HEK293 (cell line): Measurements from ENCODE around the gene APOBEC3A.

ENCODE experiments used
- CTCF ChIA-PET: fragments of 350-600 bp; formaldehyde crosslinking; extraction: SDS; loops from one replicate; lab custom pipeline; 2021; ENCODE audit warnings: antibody characterized with exemption; lab: Yijun Ruan, JAX
- POLR2A ChIA-PET: fragments of 300-600 bp; formaldehyde crosslinking; extraction: SDS; loops from one replicate; lab custom pipeline; 2020; ENCODE audit warnings: antibody characterized with exemption, inconsistent platforms; lab: Yijun Ruan, JAX
- H3K27ac ChIP-seq: fragments of 200-500 bp; sonication (Bioruptor generic); 2 replicates; pipeline ENCODE4 v1.5.1; 2014; ENCODE audit warnings: low read depth, low read length, control low read depth, inconsistent platforms; ENCODE audit errors: extremely low read depth
- H3K36me3 ChIP-seq, 2 experiments: fragments of 200-500 bp in 1 of 2; sonication (Bioruptor generic) in 1 of 2; 1 replicate in 1 of 2; 2 replicates in 1 of 2; pipeline ENCODE4 v1.5.1; 2014 to 2017; ENCODE audit warnings: inconsistent platforms in 2 of 2, low read length in 2 of 2; ENCODE audit not compliant: control insufficient read depth in 2 of 2, insufficient read depth in 1 of 2
- H3K4me1 ChIP-seq: fragments of 200-500 bp; sonication (Bioruptor generic); 2 replicates; pipeline ENCODE4 v1.5.1; 2014; ENCODE audit warnings: mild to moderate bottlenecking, low read length, inconsistent platforms; ENCODE audit not compliant: control insufficient read depth, insufficient read depth
- H3K4me3 ChIP-seq: 2 replicates; pipeline ENCODE4 v1.5.1; 2011; ENCODE audit warnings: low read depth, mild to moderate bottlenecking, control low read depth, low read length, moderate library complexity
- H3K9me3 ChIP-seq: fragments of 200-500 bp; sonication (Bioruptor generic); 2 replicates; pipeline ENCODE4 v1.5.1; 2014; ENCODE audit warnings: low read depth, low read length, inconsistent platforms; ENCODE audit not compliant: control insufficient read depth, insufficient read depth
- BCL11B ChIP-seq: fragments of 450-650 bp; formaldehyde crosslinking; IDR thresholded peaks from 2 replicates; pipeline ENCODE4 v1.5.1; 2016; ENCODE audit warnings: low read depth, missing biosample characterization, missing genetic modification characterization
- CTCF ChIP-seq: fragments of 450-650 bp; formaldehyde crosslinking; IDR thresholded peaks from 2 replicates; pipeline ENCODE4 v1.5.1; 2016; ENCODE audit warnings: missing biosample characterization, missing genetic modification characterization
- GFI1B ChIP-seq: fragments of 450-650 bp; formaldehyde crosslinking; IDR thresholded peaks from 2 replicates; pipeline ENCODE4 v1.5.1; 2016; ENCODE audit warnings: missing biosample characterization, missing genetic modification characterization
- MEIS1 ChIP-seq: sonication (generic); formaldehyde crosslinking; IDR thresholded peaks from 2 replicates; pipeline ENCODE4 v1.8.1; 2022; ENCODE audit warnings: missing genetic modification reagents, mild to moderate bottlenecking, borderline replicate concordance
- REPIN1 ChIP-seq: fragments of 450-650 bp; formaldehyde crosslinking; IDR thresholded peaks from 2 replicates; pipeline ENCODE4 v1.5.1; 2017; ENCODE audit warnings: missing biosample characterization, missing genetic modification characterization, low read depth
- ZBTB20 ChIP-seq: fragments of 450-650 bp; formaldehyde crosslinking; IDR thresholded peaks from 2 replicates; pipeline ENCODE4 v1.5.1; 2016; ENCODE audit warnings: missing biosample characterization, missing genetic modification characterization
- ZBTB6 ChIP-seq: fragments of 450-650 bp; formaldehyde crosslinking; IDR thresholded peaks from 2 replicates; pipeline ENCODE4 v1.5.1; 2017; ENCODE audit warnings: missing biosample characterization, missing genetic modification characterization
- ZEB2 ChIP-seq: fragments of 450-650 bp; formaldehyde crosslinking; IDR thresholded peaks from 2 replicates; pipeline ENCODE4 v1.5.1; 2016; ENCODE audit warnings: missing biosample characterization, missing genetic modification characterization
- ZFP41 ChIP-seq: fragments of 450-650 bp; formaldehyde crosslinking; IDR thresholded peaks from 2 replicates; pipeline ENCODE4 v1.5.1; 2016; ENCODE audit warnings: missing biosample characterization, missing genetic modification characterization, borderline replicate concordance
- ZNF132 ChIP-seq: fragments of 450-650 bp; formaldehyde crosslinking; IDR thresholded peaks from 2 replicates; pipeline ENCODE4 v1.5.1; 2017; ENCODE audit warnings: missing biosample characterization, missing genetic modification characterization, borderline replicate concordance
- ZNF184 ChIP-seq: fragments of 450-650 bp; IDR thresholded peaks from 2 replicates; pipeline ENCODE4 v1.5.1; 2018; ENCODE audit warnings: missing biosample characterization, mild to moderate bottlenecking, missing genetic modification characterization
- ZNF202 ChIP-seq: fragments of 450-650 bp; formaldehyde crosslinking; IDR thresholded peaks from 2 replicates; pipeline ENCODE4 v1.5.1; 2016; ENCODE audit warnings: missing biosample characterization, missing genetic modification characterization, borderline replicate concordance
- ZNF211 ChIP-seq: fragments of 450-650 bp; formaldehyde crosslinking; IDR thresholded peaks from 2 replicates; pipeline ENCODE4 v1.5.1; 2016; ENCODE audit warnings: low read depth, missing biosample characterization, missing genetic modification characterization
- ZNF223 ChIP-seq: fragments of 450-650 bp; formaldehyde crosslinking; IDR thresholded peaks from 2 replicates; pipeline ENCODE4 v1.5.1; 2016; ENCODE audit warnings: missing biosample characterization, missing genetic modification characterization
- ZNF362 ChIP-seq: fragments of 450-650 bp; formaldehyde crosslinking; IDR thresholded peaks from 2 replicates; pipeline ENCODE4 v1.5.1; 2016; ENCODE audit warnings: missing biosample characterization, missing genetic modification characterization
- ZNF398 ChIP-seq: fragments of 450-650 bp; formaldehyde crosslinking; IDR thresholded peaks from 2 replicates; pipeline ENCODE4 v1.5.1; 2017; ENCODE audit warnings: missing biosample characterization, missing genetic modification characterization
- ZNF510 ChIP-seq: fragments of 450-650 bp; formaldehyde crosslinking; IDR thresholded peaks from 2 replicates; pipeline ENCODE4 v1.5.1; 2018; ENCODE audit warnings: mild to moderate bottlenecking, missing genetic modification characterization, missing biosample characterization; ENCODE audit not compliant: insufficient replicate concordance
- ZNF518A ChIP-seq: fragments of 450-650 bp; formaldehyde crosslinking; conservative IDR thresholded peaks from 2 replicates; pipeline ENCODE4 v1.5.1; 2016; ENCODE audit warnings: low read depth, missing biosample characterization, missing genetic modification characterization
- ZNF529 ChIP-seq: fragments of 450-650 bp; formaldehyde crosslinking; IDR thresholded peaks from 2 replicates; pipeline ENCODE4 v1.5.1; 2017; ENCODE audit warnings: missing genetic modification characterization, missing biosample characterization; ENCODE audit not compliant: insufficient replicate concordance
- ZNF549 ChIP-seq: fragments of 450-650 bp; IDR thresholded peaks from 2 replicates; pipeline ENCODE4 v1.5.1; 2018; ENCODE audit warnings: missing biosample characterization, missing genetic modification characterization, mild to moderate bottlenecking, inconsistent platforms, moderate library complexity
- ZNF629 ChIP-seq: fragments of 450-650 bp; formaldehyde crosslinking; IDR thresholded peaks from 2 replicates; pipeline ENCODE4 v1.5.1; 2017; ENCODE audit warnings: missing biosample characterization, missing genetic modification characterization
- ZNF654 ChIP-seq: fragments of 450-650 bp; formaldehyde crosslinking; IDR thresholded peaks from 2 replicates; pipeline ENCODE4 v1.5.1; 2016; ENCODE audit warnings: low read depth, missing biosample characterization, missing genetic modification characterization
- ZSCAN5A ChIP-seq: fragments of 450-650 bp; formaldehyde crosslinking; IDR thresholded peaks from 2 replicates; pipeline ENCODE4 v1.5.1; 2016; ENCODE audit warnings: missing biosample characterization, missing genetic modification characterization
- ZXDB ChIP-seq: fragments of 450-650 bp; formaldehyde crosslinking; IDR thresholded peaks from 2 replicates; pipeline ENCODE4 v1.5.1; 2016; ENCODE audit warnings: missing biosample characterization, missing genetic modification characterization

Gene APOBEC3A

GRCh38 chr22:38973289-38974169, 16.1 kb downstream of the APOBEC3A start:
- POLR2A ChIA-PET: interaction anchor here (0.7 kb wide), 1 partner anchor 358 kb away, joined by 3 read pairs; no protein-coding TSS in a partner anchor
- CTCF ChIA-PET: interaction anchor here (0.6 to 3.2 kb wide), 26 partner anchors 9 to 358 kb away, joined by 3 to 44 read pairs (median 4); partner anchors contain the start of gene CBX6
- Histone ChIP-seq H3K9me3 (no peaks in the 10 kb centered on the region), H3K4me1 (no peaks in the 10 kb centered on the region), H3K27ac (no peak overlapping the region), H3K4me3 (no peak overlapping the region), H3K36me3 (no peaks in the 10 kb centered on the region)
- TF ChIP-seq ZEB2 (tag by site-specific recombination) (no peak), ZNF398 (tag by site-specific recombination) (no peak), ZNF510 (tag by site-specific recombination) (no peak), REPIN1 (tag by site-specific recombination) (no peak), GFI1B (tag by site-specific recombination) (no peak), BCL11B (no peak), ZNF184 (no peak), ZXDB (no peak), ZNF211 (tag by site-specific recombination) (no peak), ZSCAN5A (tag by site-specific recombination) (no peak), ZNF629 (tag by site-specific recombination) (no peak), CTCF (tag by site-specific recombination) (peak; percentile 77), ZNF223 (no peak), ZNF202 (tag by site-specific recombination) (no peak), ZBTB20 (tag by site-specific recombination) (no peak), ZBTB6 (tag by site-specific recombination) (no peak), ZNF362 (tag by site-specific recombination) (peak; percentile 65; the same call in 1 of the 2 replicates), ZNF529 (no peak), ZNF654 (tag by site-specific recombination) (peak; percentile 57), MEIS1 (CRISPR knock-in tag) (no peak), ZFP41 (tag by site-specific recombination) (no peak), ZNF132 (tag by site-specific recombination) (no peak), ZNF549 (tag by site-specific recombination) (no peak), ZNF518A (tag by site-specific recombination) (no peak)
